ENCODE measurements around the gene PLXNA2.
A peak's percentile ranks its signal among the peaks of the same experiment; 100 is the strongest.

PLXNA2 gene

DNA sequence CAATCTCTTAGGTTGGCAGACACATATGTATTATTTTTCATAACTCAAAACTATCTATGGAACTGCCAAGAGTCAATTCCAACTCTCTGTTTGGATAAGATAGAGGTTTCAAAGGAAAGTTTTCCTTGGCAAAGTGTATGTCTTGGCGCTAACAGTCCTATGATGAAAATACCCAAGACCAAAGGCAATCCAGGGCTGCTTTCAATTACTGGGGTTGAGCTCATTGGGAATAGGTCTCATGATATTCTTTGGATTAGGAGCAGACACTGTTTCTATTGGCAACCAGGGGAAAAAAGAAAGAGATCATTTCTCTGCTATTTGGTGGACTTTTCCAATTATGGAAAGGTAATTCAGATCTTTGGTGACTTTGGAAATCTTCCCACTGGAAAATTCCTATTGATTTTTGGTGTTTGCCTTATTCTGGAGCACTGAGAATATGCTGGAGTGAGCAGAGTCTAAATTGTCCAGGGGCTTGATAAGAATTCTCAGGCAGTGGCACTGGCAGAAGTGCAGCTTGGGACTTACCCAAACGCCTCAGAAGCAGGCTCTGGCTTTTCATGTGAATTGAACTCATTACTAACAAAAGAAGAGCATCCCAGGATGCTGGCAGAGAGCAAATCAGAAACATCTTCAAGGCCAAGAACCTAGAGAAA is 20.4 kb upstream of the PLXNA2 start:
- no peak for DNase-seq

DNA sequence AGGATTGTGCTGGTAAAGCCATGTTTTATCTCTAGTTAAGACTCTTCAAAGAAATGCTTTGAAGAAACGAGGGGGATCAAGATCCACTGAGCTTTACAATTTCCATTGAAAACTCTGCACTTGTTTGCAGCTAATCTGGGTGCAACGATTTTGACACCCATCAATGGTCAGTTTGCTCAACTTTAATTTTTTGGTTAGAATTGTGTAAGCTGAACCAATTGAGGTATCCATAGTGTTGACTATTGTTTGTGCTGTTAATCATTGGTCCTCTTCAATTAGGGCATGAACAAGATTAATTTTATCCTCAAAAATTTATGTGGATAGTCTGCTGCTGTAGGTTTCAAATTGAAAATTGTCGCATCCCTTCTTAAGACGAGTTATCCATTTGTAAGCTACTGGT is 17.7 kb upstream of the PLXNA2 start:
- no peak for DNase-seq

DNA sequence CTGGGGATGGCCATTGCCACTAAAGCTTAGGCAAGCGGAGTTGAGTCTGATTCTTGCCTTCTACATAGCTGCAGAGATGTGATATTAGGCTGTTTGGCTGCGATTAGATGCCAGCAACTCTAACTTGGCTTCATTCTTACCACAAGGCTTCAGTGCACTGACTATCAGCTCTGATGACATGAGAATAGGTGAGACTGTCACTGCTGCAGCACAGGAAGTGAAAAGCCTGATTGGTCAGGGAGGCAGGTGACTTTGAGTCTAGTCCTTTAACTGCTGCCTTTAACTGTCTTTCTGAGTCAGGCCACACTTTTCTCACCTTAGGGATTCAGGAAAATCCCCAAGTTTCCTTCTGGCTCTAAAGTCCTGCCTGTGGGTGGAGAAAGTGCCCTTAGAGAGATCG is 14.1 kb upstream of the PLXNA2 start:
- no peak for DNase-seq

DNA sequence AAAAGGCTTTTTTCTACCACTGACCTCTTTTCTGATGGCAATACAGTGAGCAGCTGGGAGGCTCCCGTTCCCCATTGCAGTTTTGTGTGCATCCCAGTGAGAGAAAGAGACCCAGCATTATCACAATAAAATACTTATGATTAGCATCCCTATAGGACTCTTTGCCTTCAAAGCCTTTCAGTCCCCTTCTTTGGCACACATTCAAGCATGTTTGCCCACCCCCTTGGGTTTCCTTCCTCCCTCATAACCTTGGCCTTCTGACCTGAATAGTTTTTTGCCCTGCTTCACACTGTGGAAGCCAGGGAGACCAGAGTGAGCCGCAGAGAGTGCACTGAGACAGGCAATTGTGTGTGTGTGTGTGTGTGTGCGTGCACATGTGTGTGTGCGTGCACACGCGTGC is 13.2 kb upstream of the PLXNA2 start:
- DNase-seq, result no peak

DNA sequence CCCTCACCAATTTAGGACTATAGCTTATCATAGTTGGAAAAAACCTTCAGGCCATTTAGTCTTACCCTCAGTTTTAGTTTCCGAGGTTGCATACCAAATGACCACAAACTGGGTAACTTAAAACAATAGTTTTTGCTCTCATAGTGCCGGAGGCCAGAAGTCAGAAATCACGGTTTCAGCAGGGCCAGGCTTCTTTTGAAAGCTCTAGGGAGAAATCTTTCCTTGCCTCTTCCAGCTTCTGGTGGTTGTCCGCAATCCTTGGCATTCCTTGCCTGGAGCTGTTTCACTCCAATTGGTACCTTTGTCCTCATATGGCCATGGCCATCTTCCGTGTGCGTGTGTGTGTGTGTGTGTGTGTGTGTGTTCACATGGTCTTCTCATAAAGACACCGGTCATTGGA is 12.4 kb upstream of the PLXNA2 start:
- DNase-seq, result no peak

DNA sequence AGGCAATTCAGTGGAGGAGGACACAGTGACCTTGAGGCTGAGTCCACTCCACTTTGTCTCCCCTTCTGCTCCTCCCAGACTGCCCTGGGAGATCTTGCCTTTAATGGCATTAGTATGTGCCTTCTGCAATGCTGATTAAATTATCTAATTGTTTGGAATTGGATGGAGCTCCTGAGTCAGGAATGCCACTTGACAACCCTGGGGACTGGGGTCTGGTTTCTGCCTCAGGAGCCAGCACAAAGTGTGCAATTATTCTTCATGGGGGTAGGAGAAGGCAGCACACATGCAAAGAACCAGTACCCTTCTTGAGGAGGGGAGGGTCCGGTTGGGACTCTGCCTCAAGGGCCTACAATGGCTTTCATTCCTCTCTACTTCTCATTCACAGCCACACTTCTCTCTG is 11.9 kb upstream of the PLXNA2 start:
- DNase-seq, result no peak

DNA sequence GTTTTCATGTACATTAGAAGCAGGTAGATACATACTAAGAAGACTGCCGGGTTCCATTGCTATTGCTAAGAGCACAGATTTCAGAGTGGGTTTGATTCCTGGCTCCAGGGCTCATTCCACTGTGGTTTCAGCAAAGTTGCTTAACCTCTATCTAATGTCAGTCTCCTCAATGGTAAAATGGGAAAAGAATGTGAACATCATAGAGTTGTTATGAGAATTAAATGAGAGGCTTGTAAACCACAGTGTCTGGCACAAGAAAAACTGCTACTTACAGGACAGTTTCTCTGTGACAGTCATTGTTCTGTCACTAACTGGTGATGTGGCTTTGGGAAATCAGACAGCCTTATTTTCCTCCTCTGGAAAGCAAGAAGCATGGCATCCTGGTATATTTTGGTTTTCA is 10.7 kb upstream of the PLXNA2 start:
- DNase-seq, result no peak

DNA sequence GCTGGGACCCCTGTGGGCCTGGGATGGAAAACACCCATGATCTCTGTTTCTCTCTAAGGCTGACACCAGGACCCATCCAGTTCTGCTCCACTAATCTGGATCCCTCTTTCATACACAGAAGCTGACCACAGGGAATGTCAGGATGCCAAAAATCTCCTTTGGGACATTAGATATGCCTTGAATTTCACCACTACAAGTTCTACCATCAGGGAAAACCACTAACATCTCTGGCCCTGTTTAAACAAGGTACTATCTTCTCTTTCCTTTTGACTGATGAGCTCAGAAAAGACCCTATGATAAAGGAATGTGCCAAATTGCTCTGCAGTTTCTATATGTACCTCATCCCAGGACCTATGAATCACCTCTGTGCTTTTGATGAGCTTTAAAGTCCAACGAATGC is 10.2 kb upstream of the PLXNA2 start:
- no peak for DNase-seq

DNA sequence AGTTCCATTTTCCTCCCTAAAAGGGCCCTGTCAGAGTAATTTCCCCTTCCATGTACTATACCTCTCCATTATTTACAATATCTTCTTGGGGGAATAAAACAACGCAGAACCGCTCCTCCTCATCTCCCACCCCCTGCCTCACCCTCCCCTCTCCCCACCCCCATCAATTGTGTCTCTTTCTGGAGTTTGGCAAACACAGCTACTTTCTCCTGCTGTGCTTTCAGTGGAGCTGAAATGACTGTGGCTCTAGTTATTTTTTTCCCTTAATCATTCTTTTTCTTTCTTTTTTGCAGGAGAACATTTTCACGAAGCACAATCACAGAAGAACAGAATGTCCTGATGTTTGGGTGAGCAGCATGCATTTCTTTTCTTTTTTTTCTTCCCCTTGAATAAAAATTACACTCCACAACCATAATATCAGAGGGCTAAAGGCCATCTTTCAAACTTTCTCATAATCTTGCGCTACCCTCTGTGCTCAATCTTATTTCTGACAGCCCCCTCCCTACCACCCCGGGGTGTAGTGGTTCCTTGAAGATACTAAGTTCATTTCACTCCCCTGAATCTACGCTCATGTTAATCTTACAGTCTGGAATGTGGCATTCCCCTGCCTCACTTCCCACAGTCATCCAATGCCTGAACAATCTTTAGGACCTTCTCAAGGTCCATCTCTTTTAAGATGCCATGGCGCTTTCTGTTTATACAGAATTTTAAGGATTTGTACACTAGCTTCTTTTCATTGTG is 8.8 kb upstream of the PLXNA2 start:
- no peak for DNase-seq

DNA sequence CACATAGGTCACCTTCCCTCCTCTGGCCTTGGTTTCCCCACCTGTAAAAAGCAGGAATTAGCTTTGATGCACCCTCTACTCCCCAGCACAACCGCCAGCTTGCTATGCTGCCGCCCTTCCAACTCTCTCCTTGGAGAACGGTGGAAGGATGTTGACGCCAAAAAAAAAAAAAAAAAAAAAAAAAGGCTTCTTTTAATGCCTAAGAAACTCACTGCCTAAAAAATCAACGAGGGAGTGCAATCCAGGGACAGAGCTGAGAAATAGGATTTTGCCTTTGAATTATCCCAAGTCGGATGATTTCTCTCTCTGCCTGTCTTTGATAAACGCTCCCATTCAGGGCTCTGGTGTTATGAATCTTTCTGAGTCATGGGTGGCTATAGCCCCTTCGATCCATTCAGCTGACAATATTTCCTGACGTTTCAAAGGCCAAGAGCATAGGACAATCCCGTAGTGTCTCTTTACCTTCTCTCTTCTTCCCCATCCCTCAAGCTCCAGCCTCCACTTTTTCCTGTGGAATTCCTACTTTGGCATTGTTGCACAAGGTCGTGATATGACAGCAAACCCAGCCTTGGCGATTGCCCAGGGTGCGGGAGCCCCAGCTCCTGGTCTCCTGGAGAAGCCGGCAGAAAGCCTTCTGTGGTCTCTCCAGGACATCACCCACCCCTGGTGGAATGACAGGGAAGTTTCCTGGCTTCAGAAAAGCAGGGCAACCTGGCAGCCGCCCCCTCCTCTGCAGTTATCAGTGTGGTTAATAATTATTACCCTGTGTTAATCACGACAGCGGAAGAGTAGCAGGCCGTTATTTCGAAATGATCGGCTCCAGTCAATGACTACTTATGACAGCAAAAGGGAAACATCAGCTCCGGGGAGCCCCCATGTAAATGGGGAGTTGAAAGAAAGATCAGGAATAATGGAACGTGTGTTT is 8.0 kb upstream of the PLXNA2 start:
- no peak for DNase-seq

DNA sequence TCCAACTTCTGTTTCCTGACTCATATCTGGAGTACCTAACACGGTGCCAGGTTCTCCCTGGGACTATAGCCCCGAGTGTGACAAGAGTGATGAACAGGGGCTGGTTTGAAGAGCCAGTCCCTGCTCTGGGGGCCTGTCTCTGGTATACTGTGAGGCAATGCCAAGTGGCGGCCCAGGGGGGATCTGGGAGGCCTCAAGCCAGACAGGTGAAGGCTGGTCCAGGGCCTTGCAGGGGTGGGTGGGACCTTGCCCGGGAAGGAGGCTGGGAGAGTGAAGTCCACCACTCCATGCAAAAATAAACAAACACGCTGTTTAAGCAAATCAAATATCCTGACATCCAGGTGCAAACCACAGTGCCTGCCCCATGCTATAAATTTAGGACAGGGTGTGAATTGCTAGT is 6.8 kb upstream of the PLXNA2 start:
- no peak for DNase-seq

DNA sequence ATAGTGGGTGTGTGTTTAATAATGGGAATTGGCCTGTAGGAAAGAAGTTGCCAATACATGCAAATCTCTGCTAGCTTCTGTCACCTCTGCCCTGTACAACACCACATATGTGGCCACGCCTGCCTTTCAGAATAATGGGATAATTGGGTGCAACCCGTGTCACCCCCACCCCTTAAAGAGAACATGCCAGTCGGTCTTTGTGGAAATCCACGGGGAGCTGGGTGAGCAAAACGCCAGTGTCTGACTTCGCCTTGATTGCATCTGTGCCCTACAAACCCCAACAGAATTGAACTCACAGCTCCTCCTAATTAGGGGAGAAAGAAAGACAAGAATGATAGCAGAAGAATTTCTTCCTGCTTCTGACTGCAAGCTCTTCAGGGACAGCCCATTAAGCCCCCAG is 6.4 kb upstream of the PLXNA2 start:
- no peak for DNase-seq

DNA sequence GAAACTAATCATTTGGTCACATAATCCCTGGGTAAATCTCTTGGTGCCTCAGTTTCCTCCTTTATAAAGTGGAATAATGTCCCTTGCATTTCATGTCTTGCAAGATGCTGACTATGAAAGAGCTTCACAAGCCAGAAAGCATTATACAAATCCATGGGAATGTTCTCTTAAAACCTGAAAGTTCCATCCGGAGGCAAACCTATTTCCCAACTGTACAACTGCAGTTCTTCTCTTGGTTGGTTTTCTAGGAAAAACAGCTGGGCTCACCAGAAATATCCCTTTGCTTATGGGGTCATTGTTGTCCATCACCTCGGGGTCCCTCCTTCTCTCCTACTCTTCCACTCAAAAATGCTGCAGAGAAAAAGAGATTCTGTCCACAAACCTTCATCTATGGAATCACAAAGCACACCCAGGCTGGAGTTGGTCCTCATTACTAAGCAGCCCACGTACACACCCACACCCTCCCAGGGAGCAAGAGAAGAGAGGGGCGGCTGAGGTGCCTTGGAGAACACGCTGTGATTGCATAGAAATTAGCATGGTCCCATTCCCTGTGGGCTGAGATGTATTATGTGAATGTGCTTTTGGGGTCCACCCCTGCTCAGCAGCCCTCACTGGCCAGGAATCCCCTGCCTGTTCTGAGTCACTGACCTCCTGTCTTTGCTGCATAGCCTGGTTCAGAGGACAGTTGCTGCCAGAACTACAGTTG is 5.0 kb upstream of the PLXNA2 start:
- no peak for DNase-seq

DNA sequence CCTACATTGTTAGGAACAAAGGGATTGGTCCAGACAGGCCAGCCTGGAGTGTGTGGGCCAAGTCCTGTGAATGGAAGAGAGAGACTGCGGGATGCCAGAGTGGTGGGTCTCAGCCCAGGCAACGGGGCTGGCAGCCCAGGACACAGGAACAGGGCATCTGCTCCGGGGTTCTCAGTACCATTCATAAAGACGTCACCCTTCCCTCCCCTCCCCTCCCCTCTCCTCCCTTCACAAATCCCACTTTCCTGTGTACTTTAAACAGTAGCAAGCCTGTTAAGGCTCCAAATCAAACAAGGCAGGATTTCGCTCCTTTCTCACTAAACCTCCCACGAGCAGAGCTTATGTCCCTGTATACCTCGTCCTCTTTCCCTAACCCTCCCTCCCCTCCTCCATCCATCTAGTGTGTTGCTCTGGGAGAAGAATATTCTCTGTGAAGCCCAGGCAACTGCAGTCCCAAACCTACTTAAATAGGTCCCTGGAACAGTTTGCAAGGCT is 4.2 kb upstream of the PLXNA2 start:
- DNase-seq, result no peak

DNA sequence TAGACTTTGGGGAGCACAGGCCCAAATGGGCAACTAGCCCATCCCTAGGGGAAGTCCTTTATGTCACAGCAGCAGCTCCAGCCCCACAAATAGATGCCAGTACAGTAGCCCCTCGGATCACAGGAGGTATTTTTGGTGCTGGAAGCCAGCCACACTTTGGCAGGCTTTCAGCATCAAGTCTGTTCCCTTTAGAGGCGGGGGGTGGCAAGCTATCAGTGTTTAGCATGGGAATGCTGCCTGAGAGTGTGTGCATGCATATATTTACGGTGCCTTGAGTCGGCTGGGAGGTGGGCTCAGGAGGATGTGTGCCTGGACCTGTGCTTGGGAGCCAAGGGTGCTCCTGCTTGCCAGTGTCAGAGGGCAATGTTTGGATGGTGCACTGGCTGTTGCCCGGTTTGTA is 3.5 kb upstream of the PLXNA2 start:
- no peak for DNase-seq

DNA sequence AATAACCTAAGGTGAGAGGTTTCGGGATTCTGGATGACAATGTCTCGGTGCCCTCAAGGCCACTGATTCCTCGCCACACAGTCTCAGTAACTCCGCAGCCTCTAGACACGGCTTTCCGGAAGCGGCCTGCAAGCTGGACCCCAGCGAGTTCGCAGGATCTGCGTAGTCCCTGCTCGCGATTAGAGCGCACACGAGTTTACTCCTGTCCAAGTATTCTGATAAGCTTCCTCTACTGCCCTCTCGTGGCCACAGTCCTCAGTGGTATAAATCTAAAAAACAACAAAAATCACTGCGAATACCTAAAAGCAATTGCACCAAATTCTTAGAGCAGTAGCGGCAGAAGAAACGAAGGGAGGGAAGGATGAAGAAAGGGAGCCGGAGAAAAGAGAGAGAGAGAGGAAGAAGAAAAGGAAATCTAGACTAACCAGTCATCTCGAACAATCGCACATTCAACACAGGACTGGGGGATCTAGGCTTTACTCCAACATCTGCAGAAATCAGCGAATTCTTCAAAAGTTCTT is 1.1 kb upstream of the PLXNA2 start:
- DNase-seq, result peak; percentile 83

DNA sequence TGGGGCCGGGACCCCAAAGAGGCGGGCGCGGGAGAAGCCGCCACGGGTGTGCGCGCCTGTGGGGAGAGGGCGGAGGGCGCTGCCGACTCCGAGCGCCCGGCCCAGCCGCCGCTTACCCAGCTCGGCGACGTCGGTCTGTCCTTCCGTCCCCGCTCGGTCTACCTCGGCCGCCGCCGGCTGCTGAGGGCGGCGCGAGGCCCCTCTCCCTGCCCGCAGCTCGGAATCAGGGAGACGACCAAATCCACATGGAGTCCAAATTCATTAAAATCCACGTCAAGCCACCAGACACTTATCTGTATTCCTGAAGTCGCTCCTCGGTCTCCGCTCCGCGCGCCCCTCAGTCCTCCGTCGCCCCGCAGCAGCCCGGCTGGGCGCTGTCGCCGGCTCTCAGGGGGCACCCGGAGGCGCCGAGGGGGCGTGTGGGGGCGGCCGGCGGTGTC is 637 bp downstream of the PLXNA2 start:
- DNase-seq, result no peak

DNA sequence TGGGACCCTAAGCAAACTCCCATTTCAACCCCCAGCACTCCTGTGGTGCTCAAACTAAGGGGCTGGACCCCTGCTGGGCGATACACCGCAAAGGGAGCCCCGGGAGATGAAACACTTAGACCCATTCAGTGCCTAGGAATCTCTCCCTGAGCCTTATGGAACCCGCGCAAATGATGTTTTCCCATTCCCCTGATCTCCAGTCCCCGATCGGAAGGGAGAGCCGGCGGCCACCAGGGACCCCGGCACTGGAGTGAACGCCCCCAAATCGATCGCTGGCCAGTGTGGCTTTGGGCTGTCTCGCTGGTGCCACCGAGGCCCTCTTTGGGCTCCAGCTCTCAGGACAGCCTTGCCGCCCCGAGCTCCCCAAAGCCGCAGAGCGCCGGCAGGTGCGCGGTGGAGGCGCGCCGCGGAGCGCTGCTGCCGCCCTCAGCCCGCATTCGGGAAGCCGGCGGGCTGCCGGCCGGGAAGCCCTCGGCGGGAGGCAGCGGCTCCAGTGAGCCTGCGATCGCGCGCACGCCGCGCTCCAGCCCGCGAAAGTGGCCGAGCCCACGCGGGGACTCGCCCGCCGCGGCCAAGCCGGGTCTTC is 1.1 kb downstream of the PLXNA2 start:
- no peak for DNase-seq

DNA sequence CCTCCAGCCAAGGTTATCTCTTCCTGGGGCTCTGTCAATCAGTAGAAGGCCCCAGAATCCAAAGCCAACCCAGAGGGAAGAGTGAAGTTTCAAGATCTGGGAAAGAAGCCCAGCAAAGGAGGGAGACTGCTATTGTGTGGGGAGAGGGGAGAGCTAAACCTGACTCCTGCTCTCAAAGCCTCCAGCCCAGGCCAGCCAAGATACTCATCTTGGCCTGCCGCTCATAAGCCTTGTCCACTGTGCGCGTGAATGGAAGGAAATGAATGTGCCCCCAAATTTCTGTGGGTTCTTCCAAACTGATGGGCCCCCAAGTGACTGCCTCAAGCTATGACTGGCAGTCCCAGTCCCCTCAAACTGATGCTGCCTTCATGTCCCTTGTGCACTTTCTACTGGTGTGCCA is 2.0 kb downstream of the PLXNA2 start:
- no peak for DNase-seq

DNA sequence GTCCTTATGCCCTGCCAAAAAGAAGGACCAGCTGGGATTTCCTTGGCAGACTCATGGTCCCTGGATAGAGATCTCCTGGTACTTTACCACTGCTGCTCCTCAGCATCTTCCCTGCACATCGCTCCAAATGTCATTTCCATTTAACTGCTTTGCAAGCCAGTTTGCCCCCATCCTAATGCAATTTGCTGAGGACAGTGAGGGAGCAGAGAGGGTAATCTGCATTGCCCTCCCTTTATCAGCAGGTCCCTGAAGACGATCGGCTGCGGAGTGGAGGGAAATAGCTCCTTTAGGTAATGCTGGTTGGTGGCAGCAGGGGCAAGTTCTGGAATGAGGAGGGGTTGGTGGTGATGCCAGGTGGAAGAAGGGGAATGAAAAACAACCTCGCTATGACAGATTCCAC is 2.7 kb downstream of the PLXNA2 start:
- DNase-seq, result no peak

DNA sequence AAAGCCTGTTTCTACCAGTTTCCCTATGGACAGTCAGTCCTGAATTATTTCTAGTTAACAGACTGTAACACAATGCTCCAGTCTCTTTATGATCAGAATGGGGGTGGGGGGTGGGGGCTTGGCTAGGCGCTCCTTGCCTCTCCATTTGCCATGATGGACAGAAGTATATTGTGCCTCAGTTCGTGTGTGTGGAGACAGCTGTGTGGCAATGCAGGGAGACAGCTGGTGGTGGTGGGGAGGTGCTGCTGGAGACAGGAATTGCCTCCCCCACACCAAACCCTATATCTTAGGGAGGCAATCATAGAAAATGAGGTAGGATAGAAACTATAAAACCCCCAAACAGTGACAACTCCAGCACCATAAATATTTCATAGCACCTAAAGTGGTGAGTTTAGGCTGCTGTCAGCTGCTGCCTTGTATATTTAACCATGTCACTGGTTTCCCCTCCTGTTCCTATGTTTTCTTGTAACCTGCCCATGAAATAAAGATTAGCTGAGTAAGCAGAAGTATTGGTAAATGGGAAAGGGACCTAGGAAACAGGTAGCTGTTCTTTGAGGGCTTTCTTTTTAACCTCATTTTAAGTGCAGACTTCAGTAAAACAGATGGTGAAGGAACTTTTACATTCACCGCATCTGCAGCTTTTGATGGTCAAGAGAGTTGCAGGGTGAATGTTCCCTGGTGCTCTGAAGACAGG is 3.4 kb downstream of the PLXNA2 start:
- DNase-seq, result no peak
